Cerebellar nuclear complex (tissue), 1 donor: ENCODE measurements around the gene UBA52.
"Not testable (repeated sequence)": the region's sequence is repeated elsewhere in the genome, so short reads cannot be mapped to it uniquely, and the experiment has no call there.

Experiments used
- DNase-seq, 2 experiments: peaks; one replicate each; lab custom pipeline; 2025; lab: John Stamatoyannopoulos, UW

The UBA52 gene

GRCh38 chr19:18557411-18558201 is 14.1 kb upstream of the UBA52 start, which contains the start of gene KXD1:
Gene KXD1, plus strand, starts transcription at chr19:18557870. Its CDS starts 4,187 bp downstream, at chr19:18562057.
- DNase-seq, result peak; percentile 92 to 96

GRCh38 chr19:18558202-18558555 is 13.5 kb upstream of the UBA52 start:
- no peak for DNase-seq

- DNase-seq, result no peak
These were observed 13.1 kb upstream of the UBA52 start for GRCh38 chr19:18558604-18559003.

GRCh38 chr19:18559685-18560084 is 12.0 kb upstream of the UBA52 start:
- DNase-seq, result no peak

- DNase-seq, result no peak
These were observed 9.6 kb upstream of the UBA52 start for GRCh38 chr19:18562086-18562485.

GRCh38 chr19:18566953-18567352 is 4.7 kb upstream of the UBA52 start:
- DNase-seq, result no peak

GRCh38 chr19:18568367-18568766 is 3.3 kb upstream of the UBA52 start:
- no peak for DNase-seq

GRCh38 chr19:18574691-18575291 is 3.1 kb downstream of the UBA52 start:
- no peak for DNase-seq

- DNase-seq, result no peak
These were observed 4.7 kb downstream of the UBA52 start for GRCh38 chr19:18576383-18576782.

GRCh38 chr19:18577365-18577914 is 5.8 kb downstream of the UBA52 start:
- no peak for DNase-seq

GRCh38 chr19:18580311-18580710 is 8.7 kb downstream of the UBA52 start:
- no peak for DNase-seq

GRCh38 chr19:18586306-18586705 is 14.6 kb downstream of the UBA52 start:
- DNase-seq, result no peak

- DNase-seq, result no peak
These were observed 15.9 kb downstream of the UBA52 start for GRCh38 chr19:18587561-18587960.

- DNase-seq, result no peak
These were observed 16.4 kb downstream of the UBA52 start for GRCh38 chr19:18587962-18588610.

GRCh38 chr19:18588611-18589379 is 17.1 kb downstream of the UBA52 start, which contains the start of gene REX1BD:
Gene REX1BD, plus strand, starts transcription at chr19:18588798. Its CDS starts 4 bp downstream, at chr19:18588802.
- peak in 1 of 2 experiments; percentile 16 for DNase-seq

- no peak for DNase-seq
These were observed 18.0 kb downstream of the UBA52 start for GRCh38 chr19:18589380-18590272.

GRCh38 chr19:18590273-18591272 is 18.9 kb downstream of the UBA52 start:
- DNase-seq, result peak; percentile 70 to 91

GRCh38 chr19:18591735-18592385 is 20.2 kb downstream of the UBA52 start:
- no peak for DNase-seq

GRCh38 chr19:18592732-18593131 is 21.1 kb downstream of the UBA52 start:
- not testable (repeated sequence) for DNase-seq
